HEK293 (cell line): ENCODE results near the gene ARHGEF11.

ENCODE experiments used
- CTCF ChIA-PET: fragments of 350-600 bp; formaldehyde crosslinking; extraction: SDS; loops from one replicate; lab custom pipeline; 2021; ENCODE audit warnings: antibody characterized with exemption; lab: Yijun Ruan, JAX
- POLR2A ChIA-PET: fragments of 300-600 bp; formaldehyde crosslinking; extraction: SDS; loops from one replicate; lab custom pipeline; 2020; ENCODE audit warnings: antibody characterized with exemption, inconsistent platforms; lab: Yijun Ruan, JAX
- H3K27ac ChIP-seq: fragments of 200-500 bp; sonication (Bioruptor generic); 2 replicates; pipeline ENCODE4 v1.5.1; 2014; ENCODE audit warnings: low read depth, low read length, control low read depth, inconsistent platforms; ENCODE audit errors: extremely low read depth
- H3K36me3 ChIP-seq, 2 experiments: fragments of 200-500 bp in 1 of 2; sonication (Bioruptor generic) in 1 of 2; 1 replicate in 1 of 2; 2 replicates in 1 of 2; pipeline ENCODE4 v1.5.1; 2014 to 2017; ENCODE audit warnings: inconsistent platforms in 2 of 2, low read length in 2 of 2; ENCODE audit not compliant: control insufficient read depth in 2 of 2, insufficient read depth in 1 of 2
- H3K4me1 ChIP-seq: fragments of 200-500 bp; sonication (Bioruptor generic); 2 replicates; pipeline ENCODE4 v1.5.1; 2014; ENCODE audit warnings: mild to moderate bottlenecking, low read length, inconsistent platforms; ENCODE audit not compliant: control insufficient read depth, insufficient read depth
- H3K4me3 ChIP-seq: 2 replicates; pipeline ENCODE4 v1.5.1; 2011; ENCODE audit warnings: low read depth, mild to moderate bottlenecking, control low read depth, low read length, moderate library complexity
- H3K9me3 ChIP-seq: fragments of 200-500 bp; sonication (Bioruptor generic); 2 replicates; pipeline ENCODE4 v1.5.1; 2014; ENCODE audit warnings: low read depth, low read length, inconsistent platforms; ENCODE audit not compliant: control insufficient read depth, insufficient read depth
- IKZF3 ChIP-seq: fragments of 450-650 bp; IDR thresholded peaks from 2 replicates; pipeline ENCODE4 v1.5.0; 2018; ENCODE audit warnings: missing biosample characterization, mild to moderate bottlenecking, missing genetic modification characterization, moderate library complexity
- KLF16 ChIP-seq: fragments of 450-650 bp; formaldehyde crosslinking; IDR thresholded peaks from 2 replicates; pipeline ENCODE4 v1.5.1; 2017; ENCODE audit warnings: missing biosample characterization, missing genetic modification characterization
- KLF8 ChIP-seq: fragments of 450-650 bp; formaldehyde crosslinking; IDR thresholded peaks from 2 replicates; pipeline ENCODE4 v1.5.1; 2016; ENCODE audit warnings: missing biosample characterization, missing genetic modification characterization
- KLF9 ChIP-seq: fragments of 450-650 bp; formaldehyde crosslinking; IDR thresholded peaks from 2 replicates; pipeline ENCODE4 v1.5.1; 2016; ENCODE audit warnings: missing biosample characterization, missing genetic modification characterization, low read depth
- SP7 ChIP-seq: fragments of 450-650 bp; formaldehyde crosslinking; IDR thresholded peaks from 2 replicates; pipeline ENCODE4 v1.5.1; 2016; ENCODE audit warnings: missing biosample characterization, missing genetic modification characterization
- ZFP3 ChIP-seq: fragments of 450-650 bp; formaldehyde crosslinking; IDR thresholded peaks from 2 replicates; pipeline ENCODE4 v1.5.1; 2016; ENCODE audit warnings: low read depth, missing biosample characterization, missing genetic modification characterization
- ZNF121 ChIP-seq: fragments of 450-650 bp; formaldehyde crosslinking; IDR thresholded peaks from 2 replicates; pipeline ENCODE4 v1.5.1; 2016; ENCODE audit warnings: missing biosample characterization, missing genetic modification characterization
- ZNF202 ChIP-seq: fragments of 450-650 bp; formaldehyde crosslinking; IDR thresholded peaks from 2 replicates; pipeline ENCODE4 v1.5.1; 2016; ENCODE audit warnings: missing biosample characterization, missing genetic modification characterization, borderline replicate concordance
- ZNF223 ChIP-seq: fragments of 450-650 bp; formaldehyde crosslinking; IDR thresholded peaks from 2 replicates; pipeline ENCODE4 v1.5.1; 2016; ENCODE audit warnings: missing biosample characterization, missing genetic modification characterization
- ZNF394 ChIP-seq: fragments of 450-650 bp; formaldehyde crosslinking; IDR thresholded peaks from 2 replicates; pipeline ENCODE4 v1.5.1; 2016; ENCODE audit warnings: missing biosample characterization, missing genetic modification characterization, mild to moderate bottlenecking, moderate library complexity, borderline replicate concordance
- ZNF433 ChIP-seq: fragments of 450-650 bp; formaldehyde crosslinking; IDR thresholded peaks from 2 replicates; pipeline ENCODE4 v1.5.1; 2016; ENCODE audit warnings: missing biosample characterization, missing genetic modification characterization, low read depth
- ZNF530 ChIP-seq: fragments of 450-650 bp; formaldehyde crosslinking; IDR thresholded peaks from 2 replicates; pipeline ENCODE4 v1.5.1; 2016; ENCODE audit warnings: low read depth, missing biosample characterization, missing genetic modification characterization
- ZNF600 ChIP-seq: fragments of 450-650 bp; formaldehyde crosslinking; IDR thresholded peaks from 2 replicates; pipeline ENCODE4 v1.5.1; 2016; ENCODE audit warnings: missing biosample characterization, missing genetic modification characterization
- ZNF621 ChIP-seq: fragments of 450-650 bp; formaldehyde crosslinking; IDR thresholded peaks from 2 replicates; pipeline ENCODE4 v1.5.1; 2017; ENCODE audit warnings: missing biosample characterization, missing genetic modification characterization
- ZSCAN16 ChIP-seq: fragments of 450-650 bp; formaldehyde crosslinking; IDR thresholded peaks from 2 replicates; pipeline ENCODE4 v1.5.1; 2016; ENCODE audit warnings: missing biosample characterization, missing genetic modification characterization
- ZSCAN30 ChIP-seq: fragments of 450-650 bp; IDR thresholded peaks from 2 replicates; pipeline ENCODE4 v1.5.1; 2018; ENCODE audit warnings: missing biosample characterization, mild to moderate bottlenecking, missing genetic modification characterization, moderate library complexity
- TF ChIP-seq, protein P1 (sequence below): fragments of 450-650 bp; formaldehyde crosslinking; IDR thresholded peaks from 2 replicates; pipeline ENCODE4 v1.5.1; 2016; ENCODE audit warnings: missing biosample characterization, missing genetic modification characterization, borderline replicate concordance
- TF ChIP-seq, protein P2 (sequence below): fragments of 450-650 bp; formaldehyde crosslinking; IDR thresholded peaks from 2 replicates; pipeline ENCODE4 v1.5.1; 2016; ENCODE audit warnings: missing biosample characterization, missing genetic modification characterization
- TF ChIP-seq, protein P3 (sequence below): fragments of 450-650 bp; formaldehyde crosslinking; conservative IDR thresholded peaks from 2 replicates; pipeline ENCODE4 v1.5.1; 2016; ENCODE audit warnings: low read depth, missing biosample characterization, missing genetic modification characterization
- TF ChIP-seq, protein P4 (sequence below): fragments of 450-650 bp; formaldehyde crosslinking; IDR thresholded peaks from 2 replicates; pipeline ENCODE4 v1.5.1; 2016; ENCODE audit warnings: missing biosample characterization, missing genetic modification characterization

The ARHGEF11 gene

DNA sequence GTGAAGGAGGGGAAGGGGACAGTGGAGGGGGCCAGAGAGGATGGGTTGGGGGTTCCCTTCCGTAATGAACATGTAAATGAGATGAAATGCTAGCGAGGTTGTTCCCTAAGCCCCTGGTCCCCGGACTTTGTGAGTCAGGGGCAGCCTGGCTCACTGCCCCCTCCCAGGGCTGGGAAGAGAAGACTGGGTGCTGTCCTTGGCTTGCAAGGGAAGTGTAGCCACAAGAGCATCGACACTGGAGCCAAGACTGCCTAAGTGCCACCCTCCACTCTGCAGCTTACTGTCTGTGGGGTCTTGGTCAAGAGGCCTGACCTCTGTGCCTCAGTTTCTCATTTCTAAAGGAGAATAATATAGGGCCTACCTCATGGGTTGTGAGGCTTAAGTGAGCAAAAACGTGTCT, 151.5 kb downstream of the ARHGEF11 start (continued):
- TF ChIP-seq, protein P1, sequence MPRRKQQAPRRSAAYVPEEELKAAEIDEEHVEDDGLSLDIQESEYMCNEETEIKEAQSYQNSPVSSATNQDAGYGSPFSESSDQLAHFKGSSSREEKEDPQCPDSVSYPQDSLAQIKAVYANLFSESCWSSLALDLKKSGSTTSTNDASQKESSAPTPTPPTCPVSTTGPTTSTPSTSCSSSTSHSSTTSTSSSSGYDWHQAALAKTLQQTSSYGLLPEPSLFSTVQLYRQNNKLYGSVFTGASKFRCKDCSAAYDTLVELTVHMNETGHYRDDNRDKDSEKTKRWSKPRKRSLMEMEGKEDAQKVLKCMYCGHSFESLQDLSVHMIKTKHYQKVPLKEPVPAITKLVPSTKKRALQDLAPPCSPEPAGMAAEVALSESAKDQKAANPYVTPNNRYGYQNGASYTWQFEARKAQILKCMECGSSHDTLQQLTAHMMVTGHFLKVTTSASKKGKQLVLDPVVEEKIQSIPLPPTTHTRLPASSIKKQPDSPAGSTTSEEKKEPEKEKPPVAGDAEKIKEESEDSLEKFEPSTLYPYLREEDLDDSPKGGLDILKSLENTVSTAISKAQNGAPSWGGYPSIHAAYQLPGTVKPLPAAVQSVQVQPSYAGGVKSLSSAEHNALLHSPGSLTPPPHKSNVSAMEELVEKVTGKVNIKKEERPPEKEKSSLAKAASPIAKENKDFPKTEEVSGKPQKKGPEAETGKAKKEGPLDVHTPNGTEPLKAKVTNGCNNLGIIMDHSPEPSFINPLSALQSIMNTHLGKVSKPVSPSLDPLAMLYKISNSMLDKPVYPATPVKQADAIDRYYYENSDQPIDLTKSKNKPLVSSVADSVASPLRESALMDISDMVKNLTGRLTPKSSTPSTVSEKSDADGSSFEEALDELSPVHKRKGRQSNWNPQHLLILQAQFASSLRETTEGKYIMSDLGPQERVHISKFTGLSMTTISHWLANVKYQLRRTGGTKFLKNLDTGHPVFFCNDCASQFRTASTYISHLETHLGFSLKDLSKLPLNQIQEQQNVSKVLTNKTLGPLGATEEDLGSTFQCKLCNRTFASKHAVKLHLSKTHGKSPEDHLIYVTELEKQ (tag by site-specific recombination): no peak
- no peak for TF ChIP-seq ZSCAN30 (tag by site-specific recombination)
- TF ChIP-seq, protein P2, sequence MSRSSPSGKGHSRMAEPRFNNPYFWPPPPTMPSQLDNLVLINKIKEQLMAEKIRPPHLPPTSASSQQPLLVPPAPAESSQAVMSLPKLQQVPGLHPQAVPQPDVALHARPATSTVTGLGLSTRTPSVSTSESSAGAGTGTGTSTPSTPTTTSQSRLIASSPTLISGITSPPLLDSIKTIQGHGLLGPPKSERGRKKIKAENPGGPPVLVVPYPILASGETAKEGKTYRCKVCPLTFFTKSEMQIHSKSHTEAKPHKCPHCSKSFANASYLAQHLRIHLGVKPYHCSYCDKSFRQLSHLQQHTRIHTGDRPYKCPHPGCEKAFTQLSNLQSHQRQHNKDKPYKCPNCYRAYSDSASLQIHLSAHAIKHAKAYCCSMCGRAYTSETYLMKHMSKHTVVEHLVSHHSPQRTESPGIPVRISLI: no peak
- TF ChIP-seq SP7 (tag by site-specific recombination): no peak
- no peak for TF ChIP-seq ZFP3
- no peak for TF ChIP-seq KLF8 (tag by site-specific recombination)
- no peak for TF ChIP-seq ZNF202 (tag by site-specific recombination)
- no peak for TF ChIP-seq ZNF433 (tag by site-specific recombination)
- TF ChIP-seq, protein P3, sequence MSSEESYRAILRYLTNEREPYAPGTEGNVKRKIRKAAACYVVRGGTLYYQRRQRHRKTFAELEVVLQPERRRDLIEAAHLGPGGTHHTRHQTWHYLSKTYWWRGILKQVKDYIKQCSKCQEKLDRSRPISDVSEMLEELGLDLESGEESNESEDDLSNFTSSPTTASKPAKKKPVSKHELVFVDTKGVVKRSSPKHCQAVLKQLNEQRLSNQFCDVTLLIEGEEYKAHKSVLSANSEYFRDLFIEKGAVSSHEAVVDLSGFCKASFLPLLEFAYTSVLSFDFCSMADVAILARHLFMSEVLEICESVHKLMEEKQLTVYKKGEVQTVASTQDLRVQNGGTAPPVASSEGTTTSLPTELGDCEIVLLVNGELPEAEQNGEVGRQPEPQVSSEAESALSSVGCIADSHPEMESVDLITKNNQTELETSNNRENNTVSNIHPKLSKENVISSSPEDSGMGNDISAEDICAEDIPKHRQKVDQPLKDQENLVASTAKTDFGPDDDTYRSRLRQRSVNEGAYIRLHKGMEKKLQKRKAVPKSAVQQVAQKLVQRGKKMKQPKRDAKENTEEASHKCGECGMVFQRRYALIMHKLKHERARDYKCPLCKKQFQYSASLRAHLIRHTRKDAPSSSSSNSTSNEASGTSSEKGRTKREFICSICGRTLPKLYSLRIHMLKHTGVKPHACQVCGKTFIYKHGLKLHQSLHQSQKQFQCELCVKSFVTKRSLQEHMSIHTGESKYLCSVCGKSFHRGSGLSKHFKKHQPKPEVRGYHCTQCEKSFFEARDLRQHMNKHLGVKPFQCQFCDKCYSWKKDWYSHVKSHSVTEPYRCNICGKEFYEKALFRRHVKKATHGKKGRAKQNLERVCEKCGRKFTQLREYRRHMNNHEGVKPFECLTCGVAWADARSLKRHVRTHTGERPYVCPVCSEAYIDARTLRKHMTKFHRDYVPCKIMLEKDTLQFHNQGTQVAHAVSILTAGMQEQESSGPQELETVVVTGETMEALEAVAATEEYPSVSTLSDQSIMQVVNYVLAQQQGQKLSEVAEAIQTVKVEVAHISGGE (tag by site-specific recombination): no peak

DNA sequence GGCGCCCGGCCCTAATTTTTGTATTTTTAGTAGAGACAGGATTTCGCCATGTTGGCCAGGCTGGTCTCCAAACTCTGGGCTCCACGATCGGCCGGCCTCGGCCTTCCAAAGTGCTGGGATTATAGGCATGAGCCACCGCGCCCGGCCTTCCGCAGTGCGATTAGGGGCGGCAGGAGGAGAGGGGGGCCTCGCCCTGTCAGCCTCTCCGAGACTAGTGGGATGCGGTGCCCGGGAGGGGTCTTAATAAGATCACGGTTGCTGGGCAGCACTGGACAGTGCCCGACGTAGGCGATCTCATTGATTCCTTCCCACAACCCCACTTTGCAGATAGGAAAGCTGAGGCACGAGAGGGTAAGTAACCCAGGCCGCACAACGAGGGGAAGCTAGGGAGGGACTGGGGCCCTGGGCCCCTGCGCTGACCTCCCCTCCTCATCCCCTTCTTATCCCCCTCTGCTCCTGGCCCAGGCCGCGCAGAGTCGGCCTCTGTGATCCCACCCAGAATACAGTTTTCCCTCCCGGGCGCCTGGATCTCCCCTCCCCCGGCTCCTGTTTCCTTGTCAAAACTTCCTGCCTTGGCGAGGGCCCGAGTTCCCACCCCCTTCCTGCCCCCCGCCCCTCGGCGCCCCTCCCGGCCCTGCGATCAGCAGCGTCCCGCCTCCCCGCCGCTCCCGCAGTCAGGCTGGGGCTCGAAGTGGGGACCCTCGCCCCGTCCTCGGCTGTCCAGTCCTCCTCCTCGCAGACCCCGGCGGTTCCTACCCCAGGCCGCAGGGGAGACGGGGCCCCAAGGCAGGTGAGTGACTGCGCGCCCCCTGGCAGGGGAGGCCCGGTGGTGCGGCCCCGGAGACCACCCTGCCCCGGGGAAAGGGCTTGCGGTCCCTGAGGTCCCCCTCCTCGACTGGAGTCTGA, 152.2 kb downstream of the ARHGEF11 start, which contains the start of gene PEAR1:
Gene PEAR1, plus strand, starts transcription at position 671 of the 906 bp plus-strand sequence. CDS start 10,209 bp downstream, outside the sequence.
- no peaks in the 10 kb centered on the region for H3K36me3 ChIP-seq
- H3K4me3 ChIP-seq: no peak within 1 kb of the TSS
- H3K9me3 ChIP-seq: no peaks in the 10 kb centered on the region
- ChIA-PET POLR2A (no interaction called here), CTCF (interaction anchor here (0.6 to 10.2 kb wide), 13 partner anchors 12 to 263 kb away, joined by 3 to 199 read pairs (median 17); partner anchors contain the start of genes INSRR, ISG20L2, LRRC71 and METTL25B)
- H3K27ac ChIP-seq: no peak within 1 kb of the TSS
- no peaks in the 10 kb centered on the region for H3K4me1 ChIP-seq
- TF ChIP-seq ZNF621 (no peak), KLF9 (no peak), ZNF530 (tag by site-specific recombination) (no peak), ZNF600 (tag by site-specific recombination) (no peak), IKZF3 (no peak), ZSCAN16 (tag by site-specific recombination) (no peak), ZNF394 (tag by site-specific recombination) (no peak), ZNF121 (tag by site-specific recombination) (no peak), KLF16 (no peak), ZNF223 (tag by site-specific recombination) (no peak)
- TF ChIP-seq, protein P4, sequence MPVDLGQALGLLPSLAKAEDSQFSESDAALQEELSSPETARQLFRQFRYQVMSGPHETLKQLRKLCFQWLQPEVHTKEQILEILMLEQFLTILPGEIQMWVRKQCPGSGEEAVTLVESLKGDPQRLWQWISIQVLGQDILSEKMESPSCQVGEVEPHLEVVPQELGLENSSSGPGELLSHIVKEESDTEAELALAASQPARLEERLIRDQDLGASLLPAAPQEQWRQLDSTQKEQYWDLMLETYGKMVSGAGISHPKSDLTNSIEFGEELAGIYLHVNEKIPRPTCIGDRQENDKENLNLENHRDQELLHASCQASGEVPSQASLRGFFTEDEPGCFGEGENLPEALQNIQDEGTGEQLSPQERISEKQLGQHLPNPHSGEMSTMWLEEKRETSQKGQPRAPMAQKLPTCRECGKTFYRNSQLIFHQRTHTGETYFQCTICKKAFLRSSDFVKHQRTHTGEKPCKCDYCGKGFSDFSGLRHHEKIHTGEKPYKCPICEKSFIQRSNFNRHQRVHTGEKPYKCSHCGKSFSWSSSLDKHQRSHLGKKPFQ (tag by site-specific recombination): no peak
